DMS153 (cell line): Measurements from ENCODE around the gene PRDX5.

Experiments used
- DNase-seq: peaks from one replicate; lab custom pipeline; 2025; lab: John Stamatoyannopoulos, UW

Gene PRDX5

GRCh38 chr11:64290352-64291261 is 27.3 kb upstream of the PRDX5 start:
- DNase-seq = no peak

- no peak for DNase-seq
Measured at GRCh38 chr11:64291262-64291751, 26.6 kb upstream of the PRDX5 start, which contains the start of gene KCNK4. KCNK4 (plus strand) TSS chr11:64291302; CDS start chr11:64293019, 1,717 bp downstream.

GRCh38 chr11:64291752-64292459 is 26.0 kb upstream of the PRDX5 start:
- no peak for DNase-seq

GRCh38 chr11:64292460-64293254 is 25.3 kb upstream of the PRDX5 start:
- no peak for DNase-seq

- no peak for DNase-seq
Measured at GRCh38 chr11:64294774-64295173, 23.1 kb upstream of the PRDX5 start.

GRCh38 chr11:64295760-64296159 is 22.2 kb upstream of the PRDX5 start:
- DNase-seq = no peak

GRCh38 chr11:64296236-64296635 is 21.7 kb upstream of the PRDX5 start:
- no peak for DNase-seq

GRCh38 chr11:64296830-64297698 is 20.9 kb upstream of the PRDX5 start:
- no peak for DNase-seq

GRCh38 chr11:64297699-64298358 is 20.1 kb upstream of the PRDX5 start:
- DNase-seq = no peak

GRCh38 chr11:64298966-64299846 is 18.7 kb upstream of the PRDX5 start:
- no peak for DNase-seq

- no peak for DNase-seq
Measured at GRCh38 chr11:64299847-64300648, 17.9 kb upstream of the PRDX5 start, which contains the start of gene CATSPERZ. CATSPERZ (plus strand) TSS chr11:64300358; CDS start chr11:64300411, 53 bp downstream.

GRCh38 chr11:64303109-64304031 is 14.6 kb upstream of the PRDX5 start:
- DNase-seq = no peak

GRCh38 chr11:64304032-64304315 is 13.9 kb upstream of the PRDX5 start:
- DNase-seq = no peak

GRCh38 chr11:64304316-64305072 is 13.4 kb upstream of the PRDX5 start:
- peak; percentile 79 for DNase-seq

- DNase-seq = peak; percentile 98
Measured at GRCh38 chr11:64305075-64305690, 12.7 kb upstream of the PRDX5 start, which contains the start of gene ESRRA. ESRRA (plus strand) TSS chr11:64305524; CDS start chr11:64307180, 1,656 bp downstream.
